GM18517 (cell line): ENCODE data around the gene CCDC14.
"Not testable (repeated sequence)": the region's sequence is repeated elsewhere in the genome, so short reads cannot be mapped to it uniquely, and the experiment has no call there.

Source experiments
- ATAC-seq: cut with Tn5 transposase; IDR thresholded peaks from one replicate; pipeline ENCODE4 v1.9.1; 2021; ENCODE audit warnings: mild to moderate bottlenecking, moderate library complexity; ENCODE audit not compliant: unreplicated experiment

Gene CCDC14, protein sequence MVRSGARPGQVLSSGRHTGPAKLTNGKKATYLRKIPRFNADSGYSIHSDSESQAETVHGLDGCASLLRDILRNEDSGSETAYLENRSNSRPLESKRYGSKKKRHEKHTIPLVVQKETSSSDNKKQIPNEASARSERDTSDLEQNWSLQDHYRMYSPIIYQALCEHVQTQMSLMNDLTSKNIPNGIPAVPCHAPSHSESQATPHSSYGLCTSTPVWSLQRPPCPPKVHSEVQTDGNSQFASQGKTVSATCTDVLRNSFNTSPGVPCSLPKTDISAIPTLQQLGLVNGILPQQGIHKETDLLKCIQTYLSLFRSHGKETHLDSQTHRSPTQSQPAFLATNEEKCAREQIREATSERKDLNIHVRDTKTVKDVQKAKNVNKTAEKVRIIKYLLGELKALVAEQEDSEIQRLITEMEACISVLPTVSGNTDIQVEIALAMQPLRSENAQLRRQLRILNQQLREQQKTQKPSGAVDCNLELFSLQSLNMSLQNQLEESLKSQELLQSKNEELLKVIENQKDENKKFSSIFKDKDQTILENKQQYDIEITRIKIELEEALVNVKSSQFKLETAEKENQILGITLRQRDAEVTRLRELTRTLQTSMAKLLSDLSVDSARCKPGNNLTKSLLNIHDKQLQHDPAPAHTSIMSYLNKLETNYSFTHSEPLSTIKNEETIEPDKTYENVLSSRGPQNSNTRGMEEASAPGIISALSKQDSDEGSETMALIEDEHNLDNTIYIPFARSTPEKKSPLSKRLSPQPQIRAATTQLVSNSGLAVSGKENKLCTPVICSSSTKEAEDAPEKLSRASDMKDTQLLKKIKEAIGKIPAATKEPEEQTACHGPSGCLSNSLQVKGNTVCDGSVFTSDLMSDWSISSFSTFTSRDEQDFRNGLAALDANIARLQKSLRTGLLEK

DNA sequence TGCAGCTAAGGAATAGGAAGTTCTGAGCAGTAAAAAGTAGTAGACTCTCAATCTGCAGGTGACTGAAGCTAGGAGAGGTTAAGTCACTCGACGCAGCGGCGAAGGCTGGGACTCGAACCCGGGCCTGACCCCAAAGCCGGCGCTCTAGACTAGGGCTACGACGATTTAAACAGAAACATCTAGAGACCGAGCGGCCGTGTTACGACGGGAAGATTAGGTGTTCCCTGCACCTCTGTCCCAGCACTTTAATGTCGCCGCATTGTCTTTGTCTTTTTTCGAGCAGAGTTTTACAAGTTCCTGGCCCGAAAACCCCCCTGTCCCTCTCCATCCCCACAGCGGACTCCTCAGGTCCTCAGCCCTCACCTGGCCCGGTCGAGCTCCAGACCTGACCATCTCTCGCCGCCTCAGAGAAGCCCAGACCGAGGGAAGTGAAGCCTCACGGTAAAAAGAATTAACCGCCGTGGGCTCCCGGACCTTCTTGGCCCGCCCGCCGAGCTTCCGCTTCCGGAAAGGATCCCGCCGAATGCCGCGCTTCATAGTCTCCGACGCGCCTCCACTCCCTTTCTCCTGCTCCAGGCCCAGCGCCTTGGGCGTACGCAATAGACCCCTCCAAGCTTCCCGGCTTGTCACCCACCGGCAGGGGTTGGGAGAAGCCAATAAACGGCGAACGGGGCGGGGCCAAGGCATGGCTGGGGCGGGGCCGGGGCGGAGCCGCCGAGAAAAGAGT lies at the start of gene CCDC14:
Gene CCDC14, minus strand, starts transcription at position 449 of the 727 bp plus-strand sequence. Its CDS starts 56 bp downstream, at position 393.
- peak; percentile 67 for ATAC-seq

GRCh38 chr3:124008321-124008720 lies 47.3 kb upstream of the CCDC14 start:
- ATAC-seq, result not testable (repeated sequence)

DNA sequence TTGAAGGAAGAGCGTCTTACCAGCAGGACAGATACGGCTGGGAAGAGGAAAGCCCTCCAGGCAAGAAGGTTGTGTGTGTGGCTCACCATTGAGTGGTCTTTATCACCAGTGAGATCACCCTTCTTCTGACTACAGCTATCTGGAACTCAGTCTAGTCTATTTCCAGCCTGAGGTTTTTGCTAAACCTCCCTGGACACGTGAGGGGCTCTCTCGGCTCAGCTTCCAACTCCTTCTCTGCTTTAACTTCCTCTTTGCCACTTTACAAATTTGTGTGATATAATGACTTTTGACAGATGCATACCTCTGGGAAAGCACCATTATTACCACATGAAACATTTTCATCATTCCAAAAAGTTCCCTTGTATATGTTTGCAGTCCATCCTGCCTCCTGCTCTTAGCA lies 46.2 kb upstream of the CCDC14 start:
- no peak for ATAC-seq

DNA sequence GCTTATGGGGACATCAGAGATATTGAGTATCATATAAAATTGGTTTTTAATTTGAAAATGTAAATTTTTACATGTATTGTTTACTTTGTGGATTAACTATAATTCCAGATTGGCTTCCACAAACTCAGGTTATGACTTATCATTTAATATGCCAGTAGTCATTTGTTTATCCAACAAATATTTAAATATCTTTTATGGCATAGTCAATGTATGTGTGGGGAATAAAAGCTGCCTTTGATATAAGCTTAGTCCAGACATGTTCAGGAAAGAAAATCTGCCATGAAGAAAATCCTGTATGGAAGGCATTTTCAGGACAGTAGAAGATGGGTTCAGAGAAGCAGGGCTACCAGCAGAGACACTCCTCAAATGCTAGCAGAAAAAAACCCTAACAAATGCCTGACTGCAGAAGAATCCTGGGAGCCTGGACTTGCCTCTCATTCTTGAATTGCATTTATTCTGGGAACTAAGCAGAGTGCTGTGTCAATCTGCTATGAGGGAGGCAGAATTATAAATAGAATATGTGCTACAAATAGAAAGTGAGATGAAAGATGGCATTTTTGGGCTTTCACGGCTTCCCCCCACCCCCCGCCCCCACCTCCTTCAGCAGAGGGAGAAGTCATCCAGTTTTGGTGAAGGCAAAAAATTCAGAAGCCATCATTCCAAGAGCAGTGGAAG lies 41.5 kb upstream of the CCDC14 start:
- ATAC-seq, result not testable (repeated sequence)

DNA sequence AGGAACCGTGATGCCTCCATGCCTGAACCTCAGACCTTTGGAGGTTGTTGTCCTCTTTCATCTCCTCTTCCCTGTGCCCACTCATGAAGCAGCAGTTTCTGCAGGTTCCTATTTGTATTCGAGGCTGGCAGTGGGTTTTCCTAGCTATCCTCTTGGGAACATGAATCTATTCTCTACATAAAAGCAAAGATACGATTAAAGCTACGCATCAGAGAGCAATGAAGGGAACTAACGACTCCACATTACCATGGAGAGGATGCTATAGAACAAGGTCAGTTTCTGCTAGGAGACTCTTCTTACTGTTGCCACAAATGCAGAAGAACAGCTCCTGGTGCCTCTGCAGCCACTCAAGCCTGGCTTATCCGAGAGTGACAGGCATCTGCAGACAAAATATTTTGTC lies 40.3 kb upstream of the CCDC14 start:
- ATAC-seq, result not testable (repeated sequence)

GRCh38 chr3:123997543-123997942 lies 36.5 kb upstream of the CCDC14 start:
- no peak for ATAC-seq

DNA sequence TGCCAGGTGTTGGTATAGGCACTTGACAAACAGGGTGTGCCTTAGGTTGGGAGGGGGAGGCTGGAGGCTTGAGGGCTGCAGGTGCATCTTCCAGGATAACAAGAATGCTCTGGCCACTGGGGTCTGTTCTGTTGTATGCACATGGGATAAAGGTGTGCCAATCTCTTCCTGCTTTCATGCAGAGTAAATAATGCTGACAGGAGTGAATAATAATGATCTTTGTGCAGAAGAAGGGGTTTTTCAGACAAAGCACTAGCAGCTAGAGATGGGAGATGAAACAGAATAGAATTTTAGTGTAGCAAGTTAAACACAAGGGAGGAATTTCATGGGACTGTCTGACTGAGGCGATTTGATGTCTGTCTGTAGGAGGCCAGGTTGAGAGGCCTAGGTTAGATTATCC lies 32.8 kb upstream of the CCDC14 start:
- ATAC-seq, result no peak

GRCh38 chr3:123991730-123992588 lies 30.9 kb upstream of the CCDC14 start, which contains the start of gene ROPN1:
Gene ROPN1, minus strand, starts transcription at chr3:123992124. Its CDS starts 11,643 bp downstream, at chr3:123980481.
- ATAC-seq, result not testable (repeated sequence)

GRCh38 chr3:123986427-123986826 lies 25.4 kb upstream of the CCDC14 start:
- no peak for ATAC-seq

DNA sequence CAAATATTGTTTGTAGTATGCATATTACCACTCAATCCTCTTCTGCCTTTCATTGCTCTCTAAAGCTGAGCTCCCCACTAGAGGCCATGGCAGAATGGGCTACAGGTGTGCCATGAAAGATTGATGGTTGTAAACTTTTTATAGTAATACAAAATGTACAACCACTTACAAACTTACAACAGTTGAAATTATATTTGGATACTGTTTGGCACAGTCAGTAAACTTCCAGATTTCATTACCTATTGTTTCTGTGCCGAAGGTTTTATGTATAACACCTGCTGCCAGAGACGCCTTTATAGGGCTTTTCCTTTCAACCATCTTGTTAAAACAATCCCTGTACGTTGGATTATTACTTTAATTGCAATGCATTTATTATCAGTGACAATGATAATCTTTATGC lies 23.9 kb upstream of the CCDC14 start:
- no peak for ATAC-seq

DNA sequence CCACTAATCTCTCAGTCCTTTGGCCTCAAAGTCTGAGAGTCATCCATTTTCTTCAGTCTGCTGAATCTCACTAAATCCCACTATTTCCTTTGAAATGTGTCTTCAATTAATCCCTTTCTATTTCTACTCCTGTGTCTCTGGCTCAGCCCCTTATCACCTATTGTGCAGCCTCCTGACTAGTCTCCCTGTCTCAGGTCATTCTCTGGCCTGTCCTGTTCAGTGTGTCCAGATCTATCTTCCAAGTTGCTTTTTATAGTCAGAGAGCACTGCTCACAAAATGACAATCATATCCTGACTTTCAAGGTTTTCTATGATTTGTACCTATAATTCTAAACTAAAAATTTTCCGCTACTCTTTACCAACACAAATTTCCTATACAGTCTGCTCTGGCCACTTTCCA lies 23.3 kb upstream of the CCDC14 start:
- ATAC-seq, result no peak

DNA sequence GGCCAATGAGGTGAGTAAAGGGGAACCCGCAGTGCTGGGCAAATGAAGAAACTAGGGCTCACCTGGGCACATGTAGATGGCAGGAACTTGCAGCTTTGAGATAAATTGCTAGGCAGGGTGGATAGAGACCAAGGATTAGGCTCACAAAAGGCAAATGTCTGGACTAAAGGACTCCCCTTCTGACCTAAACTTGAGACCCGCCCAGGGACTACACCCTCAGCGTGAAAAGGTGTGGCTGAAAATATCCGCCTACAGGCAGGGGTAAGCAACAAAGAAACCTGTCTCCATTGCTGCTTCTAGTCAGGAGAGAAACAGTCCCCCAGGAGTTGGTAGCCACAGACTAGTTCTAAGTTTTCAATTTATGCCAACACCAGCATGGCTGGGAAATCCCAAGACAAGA lies 20.3 kb upstream of the CCDC14 start:
- ATAC-seq, result not testable (repeated sequence)

DNA sequence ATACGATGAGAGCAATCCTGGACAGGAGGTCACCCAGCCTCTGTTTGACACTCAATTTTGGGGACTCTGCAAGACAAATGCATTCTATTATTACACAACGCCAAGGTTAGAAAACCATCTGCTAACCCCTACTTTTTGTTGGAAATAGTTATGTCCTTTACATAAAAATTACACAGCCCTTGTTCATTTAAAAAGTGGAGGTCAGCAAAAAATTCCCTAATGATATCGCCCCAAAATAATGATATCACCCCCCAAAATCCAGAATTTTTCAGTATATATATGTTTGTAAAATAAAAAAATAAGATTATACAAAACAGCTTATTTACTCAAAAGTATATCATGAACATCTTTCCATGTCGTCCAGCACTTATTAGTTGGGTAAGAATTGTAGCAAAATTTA lies 19.5 kb upstream of the CCDC14 start:
- ATAC-seq, result no peak

- not testable (repeated sequence) for ATAC-seq
These were observed 18.8 kb upstream of the CCDC14 start for GRCh38 chr3:123979525-123980501.

DNA sequence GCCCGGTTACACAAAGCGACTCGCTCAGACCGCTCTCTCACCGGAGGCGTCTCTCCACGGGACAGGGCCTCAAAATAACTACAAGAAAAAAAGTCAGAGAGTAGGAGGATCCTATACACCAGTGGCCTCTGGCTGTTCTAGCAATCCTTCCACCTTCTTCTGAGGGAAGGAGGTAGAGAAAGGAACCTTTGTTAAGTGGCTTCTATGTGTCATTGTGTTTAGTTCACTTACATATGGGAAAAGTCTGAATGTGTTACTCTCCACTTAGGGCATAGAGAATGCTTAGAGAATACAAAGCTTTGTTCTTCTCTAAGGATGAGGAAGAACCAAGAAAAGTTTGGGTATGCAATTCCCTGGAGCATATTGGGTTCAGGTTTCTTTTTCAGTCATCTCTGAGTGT lies 15.9 kb upstream of the CCDC14 start:
- not testable (repeated sequence) for ATAC-seq

GRCh38 chr3:123976181-123976898 lies 15.3 kb upstream of the CCDC14 start:
- ATAC-seq, result not testable (repeated sequence)

DNA sequence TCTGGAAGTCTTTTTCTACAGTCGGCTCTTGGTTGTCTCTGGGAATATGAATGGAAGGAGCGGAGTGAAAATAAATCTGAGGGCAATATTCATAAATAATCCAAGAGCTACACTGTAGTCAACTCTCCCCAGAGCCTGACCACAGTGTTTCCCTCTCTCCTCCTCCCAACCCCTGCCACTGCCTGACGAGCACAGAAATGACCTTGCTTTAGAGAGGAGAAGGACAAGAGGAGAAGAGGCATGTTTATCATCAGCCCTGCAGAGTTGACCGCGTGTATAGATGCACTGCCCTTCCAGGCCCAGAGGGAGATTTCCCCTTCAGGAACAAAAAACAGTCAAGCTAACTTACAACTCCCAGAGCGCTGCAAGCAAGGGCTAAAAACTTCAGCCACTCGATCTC lies 14.0 kb upstream of the CCDC14 start:
- ATAC-seq, result not testable (repeated sequence)

DNA sequence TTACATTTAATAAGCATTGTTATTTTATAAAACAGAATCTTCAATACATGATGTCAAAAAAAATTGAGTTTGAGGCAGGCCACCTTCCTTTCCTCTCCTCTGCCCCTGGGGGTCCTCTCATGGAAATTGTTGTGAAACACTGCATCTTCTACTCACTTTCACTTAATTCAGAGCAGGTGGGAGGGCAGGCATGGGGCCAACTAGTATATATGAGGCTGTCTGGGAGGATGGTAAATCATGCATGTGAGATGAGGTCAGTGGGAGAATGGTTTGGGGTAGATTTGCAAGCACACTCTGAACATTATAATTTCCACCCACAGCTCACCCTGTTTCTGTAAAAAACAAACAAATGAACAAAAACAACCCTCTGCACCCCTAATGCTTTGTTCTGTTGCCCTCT lies 10.4 kb upstream of the CCDC14 start:
- no peak for ATAC-seq
